T-helper 9 cell (primary cell): ENCODE data around the gene OPN3.
A peak's percentile ranks its signal among the peaks of the same experiment; 100 is the strongest.
"Not testable (repeated sequence)": the region's sequence is repeated elsewhere in the genome, so short reads cannot be mapped to it uniquely, and the experiment has no call there.

Experiments
- DNase-seq: peaks from one replicate; pipeline ENCODE4 v3.0.0-alpha.2; 2020
- total RNA-seq, 2 donors: gene quantifications; one replicate each; lab custom pipeline; 2026; lab: John Stamatoyannopoulos, UW

OPN3 gene
- total RNA-seq, result 2.2 to 7.3 reads per million in 2 donors

GRCh38 chr1:241640149-241640866 is at the start of gene OPN3, which contains the start of gene CHML:
Gene OPN3 (minus strand): TSS chr1:241640369. CDS start chr1:241640254, 115 bp downstream.
Gene CHML (minus strand): TSS chr1:241640369. CDS start chr1:241635766, 4,603 bp downstream.
- DNase-seq, result peak; percentile 83

GRCh38 chr1:241688940-241689368 is 48.8 kb upstream of the OPN3 start:
- no peak for DNase-seq

- no peak for DNase-seq
Measured at GRCh38 chr1:241684108-241684507, 43.9 kb upstream of the OPN3 start.

- no peak for DNase-seq
Measured at GRCh38 chr1:241682921-241683320, 42.8 kb upstream of the OPN3 start.

- DNase-seq, result not testable (repeated sequence)
Measured at GRCh38 chr1:241681861-241682448, 41.8 kb upstream of the OPN3 start.

- DNase-seq, result no peak
Measured at GRCh38 chr1:241679961-241680360, 39.8 kb upstream of the OPN3 start.

- DNase-seq, result no peak
Measured at GRCh38 chr1:241679404-241679803, 39.2 kb upstream of the OPN3 start.

GRCh38 chr1:241678536-241678935 is 38.4 kb upstream of the OPN3 start:
- DNase-seq, result no peak

- no peak for DNase-seq
Measured at GRCh38 chr1:241677201-241677600, 37.0 kb upstream of the OPN3 start.

- no peak for DNase-seq
Measured at GRCh38 chr1:241675983-241676382, 35.8 kb upstream of the OPN3 start.

GRCh38 chr1:241674805-241675384 is 34.7 kb upstream of the OPN3 start:
- DNase-seq, result no peak

- no peak for DNase-seq
Measured at GRCh38 chr1:241672301-241672700, 32.1 kb upstream of the OPN3 start.

- no peak for DNase-seq
Measured at GRCh38 chr1:241666419-241666818, 26.2 kb upstream of the OPN3 start.

- DNase-seq, result no peak
Measured at GRCh38 chr1:241660424-241660972, 20.3 kb upstream of the OPN3 start.

- DNase-seq, result not testable (repeated sequence)
Measured at GRCh38 chr1:241659016-241659415, 18.8 kb upstream of the OPN3 start.

- DNase-seq, result no peak
Measured at GRCh38 chr1:241658081-241658793, 18.1 kb upstream of the OPN3 start.

- no peak for DNase-seq
Measured at GRCh38 chr1:241654641-241655040, 14.5 kb upstream of the OPN3 start.

GRCh38 chr1:241654019-241654418 is 13.8 kb upstream of the OPN3 start:
- DNase-seq, result no peak

GRCh38 chr1:241652012-241652411 is 11.8 kb upstream of the OPN3 start, which contains the start of gene WDR64:
Gene WDR64 (plus strand): TSS chr1:241652281. CDS start chr1:241652485, 204 bp downstream.
- no peak for DNase-seq

GRCh38 chr1:241648159-241648558 is 8.0 kb upstream of the OPN3 start:
- DNase-seq, result no peak

GRCh38 chr1:241647658-241648057 is 7.5 kb upstream of the OPN3 start:
- no peak for DNase-seq

- no peak for DNase-seq
Measured at GRCh38 chr1:241646201-241646600, 6.0 kb upstream of the OPN3 start.

- DNase-seq, result no peak
Measured at GRCh38 chr1:241645199-241645598, 5.0 kb upstream of the OPN3 start.
